SU-DHL-6 (cell line): Measurements from ENCODE around the gene ITGB6.

ENCODE experiments used
- EZH2phosphoT487 ChIP-seq: fragments of 200-600 bp; sonication (generic), shearing (Covaris generic); conservative IDR thresholded peaks from 2 replicates; pipeline ENCODE4 v1.6.1; 2018; ENCODE audit warnings: mild to moderate bottlenecking, antibody characterized with exemption, low read length, moderate library complexity, mixed read lengths
- TF ChIP-seq, protein P1 (sequence below): fragments of 200-600 bp; sonication (generic); IDR thresholded peaks from one replicate; pipeline ENCODE4 v1.5.1; 2017; ENCODE audit warnings: antibody characterized with exemption, mild to moderate bottlenecking, low read length, moderate library complexity; ENCODE audit not compliant: insufficient read depth, poor library complexity, severe bottlenecking

- TF ChIP-seq, protein P1, sequence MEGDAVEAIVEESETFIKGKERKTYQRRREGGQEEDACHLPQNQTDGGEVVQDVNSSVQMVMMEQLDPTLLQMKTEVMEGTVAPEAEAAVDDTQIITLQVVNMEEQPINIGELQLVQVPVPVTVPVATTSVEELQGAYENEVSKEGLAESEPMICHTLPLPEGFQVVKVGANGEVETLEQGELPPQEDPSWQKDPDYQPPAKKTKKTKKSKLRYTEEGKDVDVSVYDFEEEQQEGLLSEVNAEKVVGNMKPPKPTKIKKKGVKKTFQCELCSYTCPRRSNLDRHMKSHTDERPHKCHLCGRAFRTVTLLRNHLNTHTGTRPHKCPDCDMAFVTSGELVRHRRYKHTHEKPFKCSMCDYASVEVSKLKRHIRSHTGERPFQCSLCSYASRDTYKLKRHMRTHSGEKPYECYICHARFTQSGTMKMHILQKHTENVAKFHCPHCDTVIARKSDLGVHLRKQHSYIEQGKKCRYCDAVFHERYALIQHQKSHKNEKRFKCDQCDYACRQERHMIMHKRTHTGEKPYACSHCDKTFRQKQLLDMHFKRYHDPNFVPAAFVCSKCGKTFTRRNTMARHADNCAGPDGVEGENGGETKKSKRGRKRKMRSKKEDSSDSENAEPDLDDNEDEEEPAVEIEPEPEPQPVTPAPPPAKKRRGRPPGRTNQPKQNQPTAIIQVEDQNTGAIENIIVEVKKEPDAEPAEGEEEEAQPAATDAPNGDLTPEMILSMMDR, result no peak
- no peak for TF ChIP-seq EZH2phosphoT487
Measured at GRCh38 chr2:160110674-160111239, 89.3 kb downstream of the ITGB6 start.
